IPS-15b (cell line): ENCODE data around the gene TMEM208.

Source experiments
- H3K27me3 ChIP-seq: one replicate; pipeline ENCODE4 v1.6.1; 2013; ENCODE audit warnings: low read length; ENCODE audit not compliant: control insufficient read depth, insufficient read depth
- H3K36me3 ChIP-seq: one replicate; pipeline ENCODE4 v1.6.1; 2013; ENCODE audit warnings: low read length; ENCODE audit not compliant: control insufficient read depth, insufficient read depth
- H3K4me1 ChIP-seq: one replicate; pipeline ENCODE4 v1.6.1; 2013; ENCODE audit warnings: mild to moderate bottlenecking, low read length; ENCODE audit not compliant: control insufficient read depth, insufficient read depth
- H3K4me3 ChIP-seq: one replicate; pipeline ENCODE4 v1.5.1; 2013; ENCODE audit warnings: low read depth, low read length
- H3K9ac ChIP-seq: one replicate; pipeline ENCODE4 v1.6.1; 2013; ENCODE audit warnings: low read depth, mild to moderate bottlenecking, low read length
- H3K9me3 ChIP-seq: one replicate; pipeline ENCODE4 v1.6.1; 2013; ENCODE audit warnings: mild to moderate bottlenecking, low read length; ENCODE audit not compliant: control insufficient read depth, insufficient read depth

The TMEM208 gene

DNA sequence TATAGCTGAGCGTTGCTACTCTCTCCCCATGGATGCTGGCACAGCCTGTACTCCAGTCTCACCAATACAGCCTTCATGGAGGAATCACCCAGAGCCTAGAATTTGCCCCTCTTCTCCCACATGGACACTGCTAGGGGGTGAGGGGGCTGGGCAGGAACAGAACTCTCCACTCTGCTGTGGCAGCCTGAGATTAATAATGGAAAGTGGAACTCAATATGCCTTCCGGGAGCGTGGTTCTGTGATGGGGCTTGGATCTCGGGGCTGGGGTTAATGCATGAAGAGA is 23.1 kb downstream of the TMEM208 start:
- H3K27me3 ChIP-seq = peaks cover 23% of the 10 kb centered on the region
- no peaks in the 10 kb centered on the region for H3K36me3 ChIP-seq
- H3K4me1 ChIP-seq = peaks cover 9% of the 10 kb centered on the region
- no peak overlapping the region for H3K9ac ChIP-seq
- no peaks in the 10 kb centered on the region for H3K9me3 ChIP-seq
- H3K4me3 ChIP-seq = peak overlapping the region; percentile 70

DNA sequence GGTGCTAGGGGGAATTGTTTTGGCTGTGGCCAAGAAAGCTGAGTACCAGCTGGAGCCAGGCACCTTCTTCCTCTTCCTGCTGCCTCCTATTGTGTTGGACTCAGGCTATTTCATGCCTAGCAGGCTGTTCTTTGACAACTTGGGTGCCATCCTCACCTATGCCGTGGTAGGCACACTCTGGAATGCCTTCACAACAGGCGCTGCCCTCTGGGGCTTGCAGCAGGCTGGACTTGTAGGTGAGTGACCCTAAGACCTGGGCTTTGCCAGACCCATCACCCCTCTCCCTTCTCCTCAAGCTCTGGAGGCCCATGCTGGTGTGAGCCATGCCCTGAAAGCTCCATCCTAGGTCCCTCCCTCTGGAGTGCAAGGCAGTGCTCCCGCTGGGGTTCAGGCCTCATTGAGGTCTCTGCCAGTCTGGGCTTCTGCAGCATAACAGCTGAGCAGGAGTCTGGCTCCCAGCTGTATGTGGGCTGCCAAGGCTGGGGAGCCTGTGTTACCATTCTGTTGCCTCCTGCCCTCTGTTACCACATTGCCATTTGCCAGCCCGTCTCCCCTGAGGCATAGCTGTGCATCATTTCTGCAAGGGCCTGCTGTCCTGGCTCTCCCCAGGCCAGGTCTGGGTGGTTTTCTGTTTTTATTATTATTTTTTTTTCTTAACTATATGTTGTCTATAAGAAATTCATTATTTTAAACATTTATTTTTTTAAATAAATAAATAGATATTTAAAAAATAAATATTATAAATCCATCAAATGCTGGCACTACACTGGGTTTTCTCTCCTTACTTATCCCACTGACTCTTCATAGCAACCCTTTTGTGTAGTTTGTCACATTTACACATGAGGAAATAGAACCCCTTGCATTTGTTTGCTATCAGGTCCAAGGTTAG is 25.9 kb downstream of the TMEM208 start:
- peaks cover 2% of the 10 kb centered on the region for H3K36me3 ChIP-seq
- peaks cover 23% of the 10 kb centered on the region for H3K27me3 ChIP-seq
- H3K9me3 ChIP-seq = no peaks in the 10 kb centered on the region
- H3K4me1 ChIP-seq = peaks cover 3% of the 10 kb centered on the region
- H3K9ac ChIP-seq = no peak overlapping the region
- no peak overlapping the region for H3K4me3 ChIP-seq

DNA sequence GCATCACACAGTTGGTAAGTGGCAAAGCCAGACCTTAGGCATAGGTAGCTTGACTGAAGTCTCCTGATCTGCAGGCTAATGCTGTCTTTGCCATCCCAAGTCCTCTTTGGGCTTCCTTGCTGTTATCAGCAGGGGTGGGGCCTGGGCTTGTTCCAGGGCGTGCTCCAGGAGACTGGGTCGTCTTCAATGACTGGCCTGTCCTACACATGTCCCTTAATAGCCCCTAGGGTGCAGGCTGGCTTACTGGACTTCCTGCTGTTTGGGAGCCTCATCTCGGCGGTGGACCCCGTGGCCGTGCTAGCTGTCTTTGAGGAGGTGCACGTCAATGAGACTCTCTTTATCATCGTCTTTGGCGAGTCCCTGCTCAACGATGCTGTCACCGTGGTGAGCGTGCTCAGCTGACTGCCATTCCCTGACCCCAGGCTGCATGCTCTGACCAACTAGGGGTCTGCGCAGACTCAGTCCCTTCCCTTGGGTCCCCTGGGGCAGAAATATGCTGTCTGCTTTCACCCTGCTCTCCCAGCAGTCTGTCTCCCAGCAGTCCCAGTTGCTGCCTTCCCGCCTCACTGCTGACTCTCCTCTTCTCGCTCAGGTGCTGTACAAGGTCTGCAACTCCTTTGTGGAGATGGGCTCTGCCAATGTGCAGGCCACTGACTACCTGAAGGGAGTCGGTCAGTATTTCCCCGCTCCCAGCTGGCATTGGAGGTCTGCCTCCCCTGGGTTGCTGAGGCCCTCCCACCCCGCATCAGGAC is 28.0 kb downstream of the TMEM208 start:
- H3K4me1 ChIP-seq = no peaks in the 10 kb centered on the region
- no peak overlapping the region for H3K9ac ChIP-seq
- peaks cover 8% of the 10 kb centered on the region for H3K27me3 ChIP-seq
- H3K4me3 ChIP-seq = no peak overlapping the region
- no peaks in the 10 kb centered on the region for H3K9me3 ChIP-seq
- peaks cover 2% of the 10 kb centered on the region for H3K36me3 ChIP-seq

DNA sequence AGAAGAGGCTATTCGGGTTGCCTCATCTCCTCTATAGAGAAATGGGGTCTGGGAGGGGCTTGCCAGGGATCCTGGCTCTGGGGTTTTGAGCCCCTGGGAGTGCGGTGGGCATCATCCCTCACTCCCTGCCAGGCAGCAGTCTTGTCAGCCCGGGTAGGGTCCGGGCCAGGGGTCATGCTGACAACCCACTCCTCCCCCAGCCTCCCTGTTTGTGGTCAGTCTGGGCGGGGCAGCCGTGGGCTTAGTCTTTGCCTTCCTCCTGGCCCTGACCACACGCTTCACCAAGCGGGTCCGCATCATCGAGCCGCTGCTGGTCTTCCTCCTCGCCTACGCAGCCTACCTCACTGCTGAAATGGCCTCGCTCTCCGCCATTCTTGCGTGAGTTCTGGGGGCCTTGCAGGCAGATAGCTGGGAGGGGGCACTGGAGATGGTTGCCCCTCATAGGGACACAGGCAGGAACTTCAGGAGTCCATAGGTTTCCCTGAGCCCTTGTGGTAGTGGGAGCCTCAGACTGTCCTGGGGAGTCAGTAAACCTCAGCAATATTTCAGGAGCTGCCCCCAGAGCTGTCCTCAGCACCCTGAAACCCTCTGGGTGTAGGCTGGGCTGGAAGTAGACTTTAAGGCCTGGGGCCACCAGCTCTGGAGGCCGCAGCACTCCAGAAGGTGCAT is 28.8 kb downstream of the TMEM208 start:
- Histone ChIP-seq H3K9ac (no peak overlapping the region), H3K4me3 (no peak overlapping the region), H3K4me1 (no peaks in the 10 kb centered on the region), H3K27me3 (peaks cover 3% of the 10 kb centered on the region), H3K9me3 (no peaks in the 10 kb centered on the region), H3K36me3 (peaks cover 2% of the 10 kb centered on the region)

DNA sequence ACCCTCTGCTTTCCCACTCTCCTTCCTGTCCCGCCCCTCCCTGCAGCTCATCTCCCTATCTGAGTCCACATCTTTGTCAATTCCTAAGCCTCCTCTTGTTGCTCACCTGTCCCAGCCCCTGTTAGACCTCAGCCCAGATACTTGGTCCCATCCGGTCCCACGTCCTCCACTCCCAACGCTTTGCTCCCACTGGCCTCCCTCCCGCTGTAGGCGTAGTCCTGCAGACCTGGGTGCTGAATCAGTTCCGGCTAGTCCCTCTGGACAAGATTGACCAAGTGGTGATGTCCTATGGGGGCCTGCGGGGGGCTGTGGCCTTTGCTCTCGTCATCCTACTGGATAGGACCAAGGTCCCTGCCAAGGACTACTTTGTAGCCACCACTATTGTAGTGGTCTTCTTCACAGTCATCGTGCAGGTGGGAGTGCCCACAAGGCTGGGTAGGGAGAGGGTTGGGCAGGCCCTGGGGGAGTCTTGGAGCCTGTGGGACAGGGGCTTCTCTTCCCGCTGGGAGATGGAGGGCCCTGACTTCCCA is 29.8 kb downstream of the TMEM208 start:
- peaks cover 2% of the 10 kb centered on the region for H3K36me3 ChIP-seq
- H3K9me3 ChIP-seq = no peaks in the 10 kb centered on the region
- H3K27me3 ChIP-seq = no peaks in the 10 kb centered on the region
- no peaks in the 10 kb centered on the region for H3K4me1 ChIP-seq
- H3K9ac ChIP-seq = peak overlapping the region; percentile 12
- no peak overlapping the region for H3K4me3 ChIP-seq

DNA sequence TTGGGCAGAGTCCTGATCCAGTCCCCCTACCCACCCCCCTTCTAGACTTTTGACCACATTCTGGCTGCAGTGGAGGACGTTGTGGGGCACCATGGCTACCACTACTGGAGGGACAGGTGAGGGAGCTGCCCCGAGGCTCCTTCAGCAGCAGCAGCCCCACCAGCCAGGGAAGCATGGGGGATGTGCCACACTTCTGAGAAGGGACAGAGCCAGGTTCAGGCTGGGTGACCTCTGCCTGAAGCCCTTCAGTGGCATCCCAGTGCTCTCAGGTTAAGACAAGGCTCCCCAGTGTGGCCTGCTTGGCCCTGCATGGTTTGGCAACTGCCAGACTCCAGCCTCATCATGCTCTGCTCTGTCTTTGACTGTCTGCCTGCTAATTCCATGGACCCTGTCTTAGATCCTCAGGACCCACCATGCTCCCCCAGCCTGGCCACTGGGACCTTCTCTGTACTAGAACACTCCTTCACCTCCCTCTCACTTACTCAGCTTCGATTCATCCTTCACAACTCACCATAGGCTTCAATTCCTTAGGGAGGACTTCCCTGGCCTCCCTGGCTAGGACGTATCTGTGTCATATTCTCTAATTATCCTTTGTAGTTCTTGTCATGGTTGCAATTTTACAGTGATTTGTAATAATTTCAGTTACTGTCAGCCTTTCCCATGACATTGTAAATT is 30.7 kb downstream of the TMEM208 start:
- Histone ChIP-seq H3K9me3 (no peaks in the 10 kb centered on the region), H3K36me3 (peaks cover 2% of the 10 kb centered on the region), H3K9ac (no peak overlapping the region), H3K27me3 (no peaks in the 10 kb centered on the region), H3K4me3 (no peak overlapping the region), H3K4me1 (no peaks in the 10 kb centered on the region)

DNA sequence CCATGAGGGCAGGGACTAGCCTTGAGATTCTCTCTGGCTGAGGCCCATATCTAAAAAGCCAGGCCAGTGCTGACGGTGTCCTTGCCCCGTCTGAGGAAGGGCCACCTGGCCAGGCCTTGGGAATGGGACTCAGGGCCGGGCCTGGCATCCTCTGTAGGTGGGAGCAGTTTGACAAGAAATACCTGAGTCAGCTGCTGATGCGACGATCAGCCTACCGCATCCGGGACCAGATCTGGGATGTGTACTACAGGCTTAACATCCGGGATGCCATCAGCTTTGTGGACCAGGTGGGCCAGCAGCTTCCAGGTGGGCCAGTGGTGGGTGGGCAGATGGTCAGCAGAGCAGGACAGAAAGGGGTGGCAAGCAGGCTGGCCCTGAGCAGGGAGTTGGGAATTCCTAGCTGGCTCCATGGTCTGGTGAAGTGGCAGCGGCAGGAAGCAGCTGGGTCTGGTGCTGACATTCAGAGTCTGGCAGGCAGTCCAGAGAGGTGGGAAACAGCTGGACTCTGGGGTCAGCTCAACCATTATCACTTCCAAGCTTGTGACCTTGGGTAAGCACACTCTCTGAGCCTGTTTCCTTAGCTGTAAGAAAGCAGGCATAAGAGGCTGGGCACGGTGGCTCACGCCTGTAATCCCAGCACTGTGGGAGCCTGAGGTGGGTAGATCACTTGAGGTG is 31.4 kb downstream of the TMEM208 start:
- no peaks in the 10 kb centered on the region for H3K27me3 ChIP-seq
- H3K36me3 ChIP-seq = peaks cover 2% of the 10 kb centered on the region
- no peaks in the 10 kb centered on the region for H3K4me1 ChIP-seq
- no peaks in the 10 kb centered on the region for H3K9me3 ChIP-seq
- no peak overlapping the region for H3K9ac ChIP-seq
- no peak overlapping the region for H3K4me3 ChIP-seq

DNA sequence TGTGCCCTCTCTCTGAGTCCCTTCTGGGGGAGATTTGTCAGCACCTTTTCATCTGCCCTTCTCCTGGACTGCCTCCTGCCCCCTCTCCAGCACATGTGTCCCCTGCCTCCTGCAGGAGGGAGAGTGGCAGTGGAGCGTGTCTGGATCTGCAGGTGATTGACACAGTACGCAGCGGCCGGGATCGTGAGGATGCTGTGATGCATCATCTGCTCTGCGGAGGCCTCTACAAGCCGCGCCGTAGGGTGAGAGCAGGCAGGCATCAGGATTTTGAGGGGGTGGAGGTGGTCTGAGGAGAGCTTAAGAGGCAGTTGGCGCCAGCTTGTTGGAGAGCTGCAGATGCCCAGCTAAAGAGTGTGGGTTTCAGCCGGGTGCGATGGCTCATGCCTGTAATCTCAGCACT is 32.8 kb downstream of the TMEM208 start:
- no peak overlapping the region for H3K9ac ChIP-seq
- no peaks in the 10 kb centered on the region for H3K9me3 ChIP-seq
- H3K4me3 ChIP-seq = no peak overlapping the region
- peaks cover 2% of the 10 kb centered on the region for H3K36me3 ChIP-seq
- no peaks in the 10 kb centered on the region for H3K27me3 ChIP-seq
- no peaks in the 10 kb centered on the region for H3K4me1 ChIP-seq

DNA sequence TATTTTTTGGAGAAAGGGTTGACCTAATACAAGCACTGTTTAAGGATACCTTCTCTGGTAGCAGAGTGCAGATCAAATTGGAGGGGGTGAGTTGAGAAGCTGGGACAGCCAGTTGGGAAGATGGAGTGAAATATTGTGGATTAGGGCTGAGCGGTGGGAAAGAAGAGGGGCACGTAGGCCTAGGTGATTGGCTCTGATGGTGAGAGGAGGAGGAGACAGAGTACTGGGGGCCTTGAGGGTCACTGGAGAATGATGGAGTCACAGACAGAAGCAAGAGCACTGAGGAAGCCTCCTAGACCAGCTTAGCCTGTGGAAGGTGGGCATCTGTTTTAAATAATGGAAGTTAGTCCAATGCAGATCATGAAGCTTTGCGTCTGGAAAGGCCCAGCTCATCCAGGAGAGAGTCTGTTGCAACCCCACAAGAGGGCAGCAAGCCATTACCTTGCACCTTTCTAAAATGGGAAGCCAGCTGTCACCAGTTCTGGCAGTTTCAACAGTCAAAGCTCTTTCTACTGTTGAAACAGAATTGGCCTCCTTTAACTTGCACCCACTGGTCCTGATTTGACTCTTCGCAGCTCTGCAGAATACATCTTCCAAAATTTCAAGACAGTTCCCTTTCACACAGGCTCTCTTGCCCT is 33.6 kb downstream of the TMEM208 start:
- H3K36me3 ChIP-seq = peaks cover 2% of the 10 kb centered on the region
- no peak overlapping the region for H3K9ac ChIP-seq
- no peaks in the 10 kb centered on the region for H3K9me3 ChIP-seq
- H3K4me1 ChIP-seq = no peaks in the 10 kb centered on the region
- H3K27me3 ChIP-seq = no peaks in the 10 kb centered on the region
- H3K4me3 ChIP-seq = no peak overlapping the region

DNA sequence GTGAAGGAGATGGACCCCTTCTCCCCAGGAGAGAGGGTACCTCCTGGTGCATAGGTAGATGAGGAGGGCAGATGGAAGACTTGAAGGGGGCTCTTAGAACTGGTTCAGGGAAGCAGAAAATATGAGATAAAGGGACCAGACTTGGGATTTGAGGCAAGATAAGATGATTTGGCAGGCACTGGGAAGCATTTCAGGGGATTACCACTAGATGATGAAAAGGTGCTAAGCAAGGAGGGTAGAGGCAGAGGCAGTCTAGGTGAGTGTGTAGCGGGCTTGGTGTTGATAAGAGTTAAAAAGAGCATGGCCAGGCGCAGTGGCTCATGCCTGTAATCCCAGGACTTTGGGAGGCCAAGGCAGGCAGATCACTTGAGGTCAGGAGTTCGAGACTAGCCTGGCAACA is 36.3 kb downstream of the TMEM208 start:
- H3K27me3 ChIP-seq = no peaks in the 10 kb centered on the region
- no peak overlapping the region for H3K4me3 ChIP-seq
- H3K36me3 ChIP-seq = no peaks in the 10 kb centered on the region
- H3K9me3 ChIP-seq = no peaks in the 10 kb centered on the region
- H3K9ac ChIP-seq = no peak overlapping the region
- H3K4me1 ChIP-seq = no peaks in the 10 kb centered on the region
